ENCODE data around the gene KRTAP10-2.
"Not testable (repeated sequence)": the region's sequence is repeated elsewhere in the genome, so short reads cannot be mapped to it uniquely, and the experiment has no call there.

KRTAP10-2 gene

GRCh38 chr21:44558329-44558675 lies 7.0 kb upstream of the KRTAP10-2 start:
- H3K4me3 ChIP-seq (ENCODE audit: low read depth in 1 of 2, low read length in 2 of 2); H3K9ac ChIP-seq (ENCODE audit: low read length); H3K9me3 ChIP-seq (ENCODE audit: low read length); H3K27ac ChIP-seq (ENCODE audit: low read depth, low read length); H3K4me1 ChIP-seq (ENCODE audit: insufficient read depth, low read length); H3K36me3 ChIP-seq (ENCODE audit: insufficient read depth, low read length); H3K27me3 ChIP-seq (ENCODE audit: control insufficient read depth in 1 of 2, insufficient read depth in 2 of 2, low read length in 2 of 2): not testable (repeated sequence)

DNA sequence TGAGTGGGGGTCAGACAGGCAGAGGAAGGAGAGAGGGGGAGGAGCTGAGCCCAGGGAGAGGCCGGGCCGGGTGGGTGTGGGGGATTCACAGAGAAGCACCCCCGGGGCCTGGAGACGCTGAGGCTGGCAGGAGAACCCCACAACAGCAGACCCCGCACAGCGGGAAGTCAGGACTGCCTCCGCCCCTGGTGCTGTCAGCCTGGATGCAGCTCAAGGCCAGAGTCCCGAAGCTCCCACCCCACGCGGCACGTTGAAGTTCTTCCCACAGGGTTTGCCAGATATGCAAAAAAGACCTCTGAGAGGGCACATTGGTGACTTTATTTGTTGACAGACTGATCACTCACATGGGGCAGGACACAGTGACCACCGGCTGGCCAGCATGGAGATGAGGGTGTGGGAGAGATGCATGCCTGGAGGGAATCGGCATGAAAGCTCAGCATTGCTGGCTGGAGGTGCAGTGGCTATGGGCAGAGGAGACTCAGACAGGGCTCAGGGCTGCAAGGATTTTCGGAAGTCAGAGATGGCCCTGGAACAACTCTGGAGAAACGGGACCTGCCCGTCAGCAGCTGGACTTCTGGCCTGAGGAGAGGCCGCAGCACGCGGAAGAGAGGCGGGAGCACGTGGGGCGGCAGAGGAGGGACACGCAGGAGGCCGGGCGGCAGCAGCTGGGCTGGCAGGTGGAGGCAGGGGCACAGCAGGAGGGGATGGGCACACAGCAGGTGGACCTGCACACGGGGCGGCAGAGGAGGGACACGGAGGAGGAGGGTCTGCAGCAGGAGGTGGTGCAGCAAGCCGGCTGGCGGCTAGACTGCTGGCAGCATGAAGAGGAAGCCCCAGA lies 6.4 kb upstream of the KRTAP10-2 start:
- Histone ChIP-seq H3K27me3 (ENCODE audit: control insufficient read depth in 1 of 2, insufficient read depth in 2 of 2, low read length in 2 of 2) (peaks cover 0 to 5% of the 10 kb centered on the region in 2 donors), H3K36me3 (ENCODE audit: insufficient read depth, low read length) (no peaks in the 10 kb centered on the region), H3K27ac (ENCODE audit: low read depth, low read length) (no peak overlapping the region), H3K4me3 (ENCODE audit: low read depth in 1 of 2, low read length in 2 of 2) (no peak overlapping the region), H3K9ac (ENCODE audit: low read length) (no peak overlapping the region), H3K4me1 (ENCODE audit: insufficient read depth, low read length) (no peaks in the 10 kb centered on the region), H3K9me3 (ENCODE audit: low read length) (no peaks in the 10 kb centered on the region)

DNA sequence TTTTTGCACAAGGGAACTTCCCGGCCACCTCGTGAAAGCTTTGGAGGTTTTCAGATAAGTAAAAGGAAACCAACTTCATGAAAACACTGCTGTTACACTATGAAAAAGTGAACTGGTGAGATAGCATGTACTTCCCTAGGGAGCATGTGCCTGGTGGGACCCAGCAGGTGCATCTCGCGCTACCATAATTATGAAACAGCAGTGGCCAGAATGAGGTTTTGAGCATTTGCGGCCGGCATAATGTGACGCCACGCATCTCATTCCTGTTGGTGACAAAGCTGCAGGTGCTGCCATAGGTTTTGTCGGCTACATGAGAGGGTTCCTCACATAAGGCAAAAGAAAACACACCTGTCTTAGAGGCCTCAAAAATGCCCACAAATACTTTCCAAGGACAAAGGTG lies 5.6 kb upstream of the KRTAP10-2 start:
- Histone ChIP-seq H3K9me3 (ENCODE audit: low read length) (no peaks in the 10 kb centered on the region), H3K4me1 (ENCODE audit: insufficient read depth, low read length) (no peaks in the 10 kb centered on the region), H3K27ac (ENCODE audit: low read depth, low read length) (no peak overlapping the region), H3K36me3 (ENCODE audit: insufficient read depth, low read length) (no peaks in the 10 kb centered on the region), H3K9ac (ENCODE audit: low read length) (no peak overlapping the region), H3K27me3 (ENCODE audit: control insufficient read depth in 1 of 2, insufficient read depth in 2 of 2, low read length in 2 of 2) (peaks cover 0 to 5% of the 10 kb centered on the region in 2 donors), H3K4me3 (ENCODE audit: low read depth in 1 of 2, low read length in 2 of 2) (no peak overlapping the region)

GRCh38 chr21:44555200-44555875 lies 4.0 kb upstream of the KRTAP10-2 start:
- H3K4me1 ChIP-seq (ENCODE audit: insufficient read depth, low read length) = no peaks in the 10 kb centered on the region
- H3K27me3 ChIP-seq (ENCODE audit: control insufficient read depth in 1 of 2, insufficient read depth in 2 of 2, low read length in 2 of 2) = peaks cover 0 to 5% of the 10 kb centered on the region in 2 donors
- no peaks in the 10 kb centered on the region for H3K9me3 ChIP-seq (ENCODE audit: low read length)
- H3K36me3 ChIP-seq (ENCODE audit: insufficient read depth, low read length) = no peaks in the 10 kb centered on the region
- H3K9ac ChIP-seq (ENCODE audit: low read length) = no peak overlapping the region
- no peak overlapping the region for H3K4me3 ChIP-seq (ENCODE audit: low read depth in 1 of 2, low read length in 2 of 2)
- H3K27ac ChIP-seq (ENCODE audit: low read depth, low read length) = no peak overlapping the region

DNA sequence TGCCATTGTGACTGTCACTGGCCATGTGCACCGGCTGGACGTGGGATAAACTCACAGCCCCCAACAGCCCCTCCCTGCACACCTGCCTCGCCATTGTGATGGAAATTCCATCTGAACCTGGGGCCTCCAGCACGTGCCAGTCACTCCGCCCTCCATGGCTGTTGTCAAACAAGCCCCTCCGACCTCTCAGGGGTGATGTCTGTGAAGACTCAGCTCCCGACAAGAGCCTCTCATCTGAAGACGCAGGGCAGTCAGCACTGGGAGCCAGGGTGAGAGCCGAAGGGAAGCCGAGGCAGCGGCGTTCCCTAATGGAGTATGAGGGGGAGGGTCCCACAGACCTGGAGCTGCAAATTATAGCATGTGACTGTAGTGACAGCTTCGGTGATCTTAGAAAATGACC lies 1.4 kb upstream of the KRTAP10-2 start:
- Histone ChIP-seq H3K4me1 (ENCODE audit: insufficient read depth, low read length) (no peaks in the 10 kb centered on the region), H3K36me3 (ENCODE audit: insufficient read depth, low read length) (no peaks in the 10 kb centered on the region), H3K27me3 (ENCODE audit: control insufficient read depth in 1 of 2, insufficient read depth in 2 of 2, low read length in 2 of 2) (peaks cover 0 to 5% of the 10 kb centered on the region in 2 donors), H3K27ac (ENCODE audit: low read depth, low read length) (no peak overlapping the region), H3K9ac (ENCODE audit: low read length) (no peak overlapping the region), H3K4me3 (ENCODE audit: low read depth in 1 of 2, low read length in 2 of 2) (no peak overlapping the region), H3K9me3 (ENCODE audit: low read length) (no peaks in the 10 kb centered on the region)

GRCh38 chr21:44552136-44552535 lies 831 bp upstream of the KRTAP10-2 start:
- H3K27ac ChIP-seq (ENCODE audit: low read depth, low read length) = no peak overlapping the region
- peaks cover 0 to 3% of the 10 kb centered on the region in 2 donors for H3K27me3 ChIP-seq (ENCODE audit: control insufficient read depth in 1 of 2, insufficient read depth in 2 of 2, low read length in 2 of 2)
- no peak overlapping the region for H3K4me3 ChIP-seq (ENCODE audit: low read depth in 1 of 2, low read length in 2 of 2)
- H3K9ac ChIP-seq (ENCODE audit: low read length) = no peak overlapping the region
- no peaks in the 10 kb centered on the region for H3K36me3 ChIP-seq (ENCODE audit: insufficient read depth, low read length)
- H3K4me1 ChIP-seq (ENCODE audit: insufficient read depth, low read length) = no peaks in the 10 kb centered on the region
- H3K9me3 ChIP-seq (ENCODE audit: low read length) = no peaks in the 10 kb centered on the region

GRCh38 chr21:44550807-44551206 lies 498 bp downstream of the KRTAP10-2 start:
- Histone ChIP-seq H3K27ac (ENCODE audit: low read depth, low read length) (no peak overlapping the region), H3K9me3 (ENCODE audit: low read length) (no peaks in the 10 kb centered on the region), H3K27me3 (ENCODE audit: control insufficient read depth in 1 of 2, insufficient read depth in 2 of 2, low read length in 2 of 2) (no peaks in the 10 kb centered on the region), H3K9ac (ENCODE audit: low read length) (no peak overlapping the region), H3K4me3 (ENCODE audit: low read depth in 1 of 2, low read length in 2 of 2) (no peak overlapping the region), H3K36me3 (ENCODE audit: insufficient read depth, low read length) (no peaks in the 10 kb centered on the region), H3K4me1 (ENCODE audit: insufficient read depth, low read length) (no peaks in the 10 kb centered on the region)

GRCh38 chr21:44550285-44550684 lies 1.0 kb downstream of the KRTAP10-2 start:
- not testable (repeated sequence) for H3K4me3 ChIP-seq (ENCODE audit: low read depth in 1 of 2, low read length in 2 of 2); H3K9me3 ChIP-seq (ENCODE audit: low read length); H3K9ac ChIP-seq (ENCODE audit: low read length); H3K27me3 ChIP-seq (ENCODE audit: control insufficient read depth in 1 of 2, insufficient read depth in 2 of 2, low read length in 2 of 2); H3K36me3 ChIP-seq (ENCODE audit: insufficient read depth, low read length); H3K27ac ChIP-seq (ENCODE audit: low read depth, low read length); H3K4me1 ChIP-seq (ENCODE audit: insufficient read depth, low read length)

DNA sequence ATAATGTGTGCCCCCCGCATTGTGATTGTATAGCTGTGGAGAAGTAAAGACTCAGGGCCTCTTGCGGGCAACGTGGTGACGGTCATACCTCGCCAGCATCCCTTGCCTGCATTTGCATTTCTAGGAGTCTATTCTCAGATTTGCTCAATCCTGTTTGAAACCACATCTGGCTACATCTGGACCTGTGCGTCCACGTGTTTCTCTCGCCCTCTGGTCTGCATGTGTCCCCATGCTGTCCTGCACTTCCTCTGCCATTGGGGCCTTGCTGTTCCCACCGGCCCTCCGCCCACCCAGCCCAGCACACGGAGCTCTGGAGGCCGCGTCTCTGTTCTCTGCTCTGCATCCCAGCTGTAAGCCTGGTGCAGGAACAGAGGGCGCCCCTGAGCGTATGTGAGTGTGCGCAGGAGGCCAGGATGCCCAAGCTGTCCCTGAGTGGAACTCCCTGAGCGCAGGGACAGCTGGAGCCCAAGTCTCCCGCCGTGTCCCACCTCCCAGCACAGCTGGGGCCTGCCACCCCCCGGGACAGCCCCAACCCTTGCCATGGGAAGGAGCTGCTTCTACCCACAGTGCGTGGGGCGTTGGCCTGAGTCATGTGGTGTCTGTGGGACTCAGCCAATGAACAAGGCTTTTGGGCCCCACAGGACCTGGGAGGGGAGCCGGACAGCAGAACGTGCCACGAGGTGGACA lies 1.6 kb downstream of the KRTAP10-2 start:
- H3K4me3 ChIP-seq (ENCODE audit: low read depth in 1 of 2, low read length in 2 of 2) = no peak overlapping the region
- no peaks in the 10 kb centered on the region for H3K4me1 ChIP-seq (ENCODE audit: insufficient read depth, low read length)
- no peaks in the 10 kb centered on the region for H3K9me3 ChIP-seq (ENCODE audit: low read length)
- no peak overlapping the region for H3K9ac ChIP-seq (ENCODE audit: low read length)
- H3K27me3 ChIP-seq (ENCODE audit: control insufficient read depth in 1 of 2, insufficient read depth in 2 of 2, low read length in 2 of 2) = no peaks in the 10 kb centered on the region
- no peaks in the 10 kb centered on the region for H3K36me3 ChIP-seq (ENCODE audit: insufficient read depth, low read length)
- no peak overlapping the region for H3K27ac ChIP-seq (ENCODE audit: low read depth, low read length)

DNA sequence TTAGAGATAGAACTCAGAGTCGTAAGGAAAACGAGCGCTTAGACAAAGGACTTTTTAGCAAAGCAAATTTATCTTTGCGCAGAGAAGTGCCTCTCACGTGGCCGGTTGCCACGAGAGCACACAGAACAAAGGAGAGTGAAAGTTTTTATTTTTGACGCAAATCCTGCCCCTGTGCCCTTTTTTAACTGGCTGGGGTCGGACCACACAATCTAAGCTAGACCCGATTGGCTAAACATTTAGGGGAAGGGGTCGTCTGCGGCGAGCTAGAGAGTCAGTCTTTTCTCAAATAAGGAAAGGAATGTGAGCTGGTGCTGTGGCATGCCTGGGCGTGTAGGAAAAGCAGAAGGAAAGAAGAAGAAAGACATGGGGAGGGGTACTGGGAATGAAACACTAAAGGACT lies 2.4 kb downstream of the KRTAP10-2 start:
- no peaks in the 10 kb centered on the region for H3K4me1 ChIP-seq (ENCODE audit: insufficient read depth, low read length)
- no peak overlapping the region for H3K27ac ChIP-seq (ENCODE audit: low read depth, low read length)
- H3K4me3 ChIP-seq (ENCODE audit: low read depth in 1 of 2, low read length in 2 of 2) = peak overlapping the region in 1 of 2 donors; percentile 22
- H3K27me3 ChIP-seq (ENCODE audit: control insufficient read depth in 1 of 2, insufficient read depth in 2 of 2, low read length in 2 of 2) = no peaks in the 10 kb centered on the region
- H3K36me3 ChIP-seq (ENCODE audit: insufficient read depth, low read length) = no peaks in the 10 kb centered on the region
- H3K9ac ChIP-seq (ENCODE audit: low read length) = no peak overlapping the region
- H3K9me3 ChIP-seq (ENCODE audit: low read length) = no peaks in the 10 kb centered on the region

DNA sequence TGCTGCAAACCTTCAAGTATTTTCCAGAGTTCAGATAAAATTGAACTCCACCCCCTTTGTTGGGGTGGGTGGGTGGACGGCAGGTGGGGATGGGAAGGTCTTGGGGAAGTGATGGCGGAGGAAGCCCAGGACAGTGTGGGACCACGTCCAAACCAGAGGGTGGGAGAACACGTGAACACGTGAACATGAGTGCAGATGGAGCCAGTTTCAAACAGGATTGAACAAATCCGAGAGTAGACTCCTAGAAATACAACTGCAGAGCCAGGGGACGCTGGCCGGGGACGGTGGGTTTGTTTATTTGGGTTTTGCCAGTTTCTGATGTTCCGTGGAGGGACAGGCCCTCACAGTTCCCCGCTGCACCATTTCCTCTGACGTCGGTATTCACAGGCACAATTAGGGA lies 2.9 kb downstream of the KRTAP10-2 start:
- H3K4me1 ChIP-seq (ENCODE audit: insufficient read depth, low read length) = no peaks in the 10 kb centered on the region
- peak overlapping the region in 1 of 2 donors; percentile 22 for H3K4me3 ChIP-seq (ENCODE audit: low read depth in 1 of 2, low read length in 2 of 2)
- no peaks in the 10 kb centered on the region for H3K9me3 ChIP-seq (ENCODE audit: low read length)
- H3K27me3 ChIP-seq (ENCODE audit: control insufficient read depth in 1 of 2, insufficient read depth in 2 of 2, low read length in 2 of 2) = no peaks in the 10 kb centered on the region
- H3K9ac ChIP-seq (ENCODE audit: low read length) = no peak overlapping the region
- H3K27ac ChIP-seq (ENCODE audit: low read depth, low read length) = no peak overlapping the region
- no peaks in the 10 kb centered on the region for H3K36me3 ChIP-seq (ENCODE audit: insufficient read depth, low read length)

Measured in muscle layer of colon (tissue), 2 donors.